Middle frontal gyrus (tissue), 1 donor: ENCODE results near the gene GNLY.
"Not testable (repeated sequence)": the region's sequence is repeated elsewhere in the genome, so short reads cannot be mapped to it uniquely, and the experiment has no call there.

ENCODE experiments used
- DNase-seq: peaks from one replicate; pipeline ENCODE4 v3.0.0-alpha.2; 2015; ENCODE audit warnings: low spot score; ENCODE audit errors: extremely low spot score

The GNLY gene

DNA sequence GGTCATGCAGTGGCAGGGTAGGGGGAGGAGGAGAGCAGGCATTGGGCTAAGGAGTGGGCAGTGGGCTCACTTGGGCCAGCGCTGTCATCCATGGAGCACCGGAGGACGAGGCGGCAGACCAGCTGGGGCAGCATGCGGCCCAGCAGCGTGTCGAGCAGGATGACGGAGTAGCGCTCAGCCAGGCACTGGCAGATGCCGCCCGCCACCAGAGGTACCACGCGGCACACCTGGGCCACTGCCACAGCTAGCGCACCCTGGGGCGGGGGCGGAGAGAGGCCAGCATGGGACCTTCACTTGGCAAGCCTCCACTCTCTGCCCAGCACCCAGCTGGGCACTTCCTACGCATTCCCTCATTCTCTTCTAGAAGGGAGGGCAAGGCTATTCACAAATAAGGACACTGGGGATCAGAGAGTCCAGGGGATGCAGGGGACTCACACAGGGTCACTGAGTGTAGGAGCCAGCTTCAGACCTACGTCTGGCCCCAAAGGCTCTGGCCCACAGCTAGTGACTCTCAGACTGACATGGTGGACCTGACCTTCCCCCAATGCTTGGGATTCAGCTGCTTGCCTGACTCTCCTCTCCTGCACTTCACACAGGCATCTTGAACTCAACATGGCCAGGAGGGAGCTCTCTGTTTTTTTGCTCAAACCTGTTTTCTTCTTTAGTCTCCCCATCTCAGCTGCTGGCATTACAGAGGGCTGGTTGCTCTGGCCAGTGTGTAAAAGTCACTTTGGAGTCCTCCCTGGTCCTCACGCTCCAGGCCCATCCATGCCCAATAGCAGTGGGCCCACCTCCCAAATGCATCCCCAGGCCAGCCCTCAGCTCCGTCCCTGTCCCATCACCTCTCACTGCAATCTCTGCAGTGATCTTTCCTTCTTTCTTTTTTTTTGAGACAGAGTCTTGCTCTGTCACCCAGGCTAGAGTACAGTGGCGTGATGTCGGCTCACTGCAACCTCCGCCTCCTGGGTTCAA is 30.3 kb upstream of the GNLY start:
- no peak for DNase-seq

DNA sequence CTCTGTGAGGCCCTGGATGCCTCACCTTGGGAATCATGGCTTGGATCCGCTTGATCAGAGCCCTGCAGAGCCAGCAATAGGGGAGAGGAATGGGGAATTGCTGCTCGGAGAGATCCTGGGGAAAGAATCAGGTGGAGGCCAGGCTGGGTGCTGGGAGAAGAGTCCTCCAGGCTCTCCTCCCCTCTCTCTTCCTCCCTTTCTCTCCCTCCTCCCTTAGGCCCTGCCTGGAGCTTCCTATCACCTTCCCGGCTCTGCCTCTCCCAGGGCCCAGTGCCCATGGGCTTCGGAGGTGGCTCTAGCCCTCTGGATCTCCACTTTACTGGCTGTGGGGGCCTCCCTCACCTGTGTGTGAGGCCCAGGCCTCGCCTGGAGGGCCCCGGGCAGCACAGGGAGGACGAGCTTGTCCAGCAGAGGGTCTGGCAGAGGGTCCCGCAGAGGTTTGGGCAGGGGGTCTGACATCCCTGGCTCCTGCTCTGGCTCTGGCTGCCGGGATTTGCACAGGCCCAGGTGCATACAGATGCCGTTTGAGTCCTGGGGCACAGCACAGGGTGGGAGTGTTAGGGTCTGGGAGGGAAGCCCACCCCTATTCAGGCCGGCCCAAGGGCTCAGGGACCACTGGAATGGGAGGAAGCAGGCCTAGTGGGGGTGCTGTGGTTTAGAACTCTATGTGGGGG is 28.8 kb upstream of the GNLY start:
- no peak for DNase-seq

DNA sequence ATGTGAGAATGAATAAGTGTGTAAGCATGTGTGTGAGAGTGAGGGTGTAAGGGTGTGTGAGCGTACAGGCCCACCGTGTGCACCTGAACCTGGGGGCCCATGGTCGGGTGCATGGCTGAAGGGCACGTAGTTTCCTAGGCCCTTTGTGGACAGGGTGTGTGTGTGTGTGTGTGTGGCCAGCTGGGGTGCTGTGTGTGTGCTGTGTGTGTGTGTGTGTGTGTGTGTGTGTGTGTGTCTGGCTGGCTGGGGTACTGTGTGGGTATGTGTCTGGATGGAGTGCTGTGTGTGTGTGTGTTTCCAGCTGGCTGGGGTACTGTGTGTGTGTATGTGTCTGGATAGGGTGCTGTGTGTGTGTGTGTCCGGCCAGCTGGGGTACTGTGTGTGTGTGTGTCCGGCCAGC is 28.1 kb upstream of the GNLY start:
- DNase-seq, result no peak

DNA sequence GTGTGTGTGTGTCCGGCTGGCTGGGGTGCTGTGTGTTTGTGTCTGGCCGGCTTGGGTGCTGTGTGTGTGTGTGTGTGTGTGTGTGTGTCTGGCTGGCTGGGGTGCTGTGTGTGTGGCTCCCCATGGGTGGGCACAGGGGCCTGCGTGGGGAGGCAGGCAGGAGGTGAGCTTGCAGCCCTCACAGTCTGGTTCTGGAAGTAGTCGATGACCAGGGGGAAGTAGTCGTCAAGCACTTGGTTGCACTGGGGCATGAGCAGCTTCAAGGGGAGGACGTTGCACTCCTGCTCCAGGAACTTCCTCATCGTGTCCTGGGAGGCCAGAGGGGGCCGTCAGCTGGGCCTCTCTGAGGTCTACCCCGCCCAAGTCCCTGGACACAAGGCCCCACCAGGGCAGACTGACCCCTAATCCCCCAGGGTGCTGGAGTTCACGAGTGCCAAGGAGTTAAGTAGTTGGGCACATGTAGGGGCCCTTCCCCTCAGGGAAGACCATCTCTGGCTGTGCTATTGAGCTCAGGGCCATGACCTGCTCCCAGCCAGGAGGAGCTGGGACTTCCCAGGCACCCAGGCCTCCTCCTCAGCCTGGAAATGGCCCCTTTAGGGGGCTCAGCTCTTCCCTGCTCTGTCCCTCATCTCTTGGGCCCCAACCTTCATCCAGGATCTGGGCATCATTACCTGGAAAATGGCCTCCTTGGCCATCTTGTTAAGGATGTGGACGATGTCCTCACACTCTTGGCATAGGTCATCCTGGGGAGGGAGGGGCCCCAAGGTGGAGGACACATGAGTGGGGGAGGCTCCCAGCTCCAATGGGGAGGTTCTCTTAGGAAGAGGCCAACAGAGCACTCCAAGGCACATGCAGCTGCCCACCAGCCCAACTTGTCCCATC is 27.5 kb upstream of the GNLY start:
- no peak for DNase-seq

DNA sequence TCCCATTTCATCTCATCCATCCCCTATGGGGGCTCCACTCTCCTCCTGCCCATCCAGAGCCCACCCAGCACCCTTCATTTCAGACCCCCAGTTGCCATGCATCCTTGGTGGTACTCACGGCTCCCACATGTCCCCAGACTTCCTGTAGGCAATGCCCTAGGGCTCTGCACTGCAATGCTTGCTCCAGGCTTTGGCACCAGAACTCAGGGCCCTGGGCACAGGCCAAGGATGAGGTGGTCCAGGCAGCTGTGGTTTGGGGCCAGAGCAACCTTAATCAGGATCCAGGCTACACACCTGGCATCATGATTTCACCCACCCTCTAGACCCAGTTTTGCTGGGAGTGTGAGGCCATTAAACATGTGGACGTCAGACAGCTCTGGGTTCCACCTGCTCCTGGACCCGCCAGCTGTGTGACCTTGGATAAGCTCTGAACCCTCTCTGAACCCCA is 26.6 kb upstream of the GNLY start:
- DNase-seq, result no peak

DNA sequence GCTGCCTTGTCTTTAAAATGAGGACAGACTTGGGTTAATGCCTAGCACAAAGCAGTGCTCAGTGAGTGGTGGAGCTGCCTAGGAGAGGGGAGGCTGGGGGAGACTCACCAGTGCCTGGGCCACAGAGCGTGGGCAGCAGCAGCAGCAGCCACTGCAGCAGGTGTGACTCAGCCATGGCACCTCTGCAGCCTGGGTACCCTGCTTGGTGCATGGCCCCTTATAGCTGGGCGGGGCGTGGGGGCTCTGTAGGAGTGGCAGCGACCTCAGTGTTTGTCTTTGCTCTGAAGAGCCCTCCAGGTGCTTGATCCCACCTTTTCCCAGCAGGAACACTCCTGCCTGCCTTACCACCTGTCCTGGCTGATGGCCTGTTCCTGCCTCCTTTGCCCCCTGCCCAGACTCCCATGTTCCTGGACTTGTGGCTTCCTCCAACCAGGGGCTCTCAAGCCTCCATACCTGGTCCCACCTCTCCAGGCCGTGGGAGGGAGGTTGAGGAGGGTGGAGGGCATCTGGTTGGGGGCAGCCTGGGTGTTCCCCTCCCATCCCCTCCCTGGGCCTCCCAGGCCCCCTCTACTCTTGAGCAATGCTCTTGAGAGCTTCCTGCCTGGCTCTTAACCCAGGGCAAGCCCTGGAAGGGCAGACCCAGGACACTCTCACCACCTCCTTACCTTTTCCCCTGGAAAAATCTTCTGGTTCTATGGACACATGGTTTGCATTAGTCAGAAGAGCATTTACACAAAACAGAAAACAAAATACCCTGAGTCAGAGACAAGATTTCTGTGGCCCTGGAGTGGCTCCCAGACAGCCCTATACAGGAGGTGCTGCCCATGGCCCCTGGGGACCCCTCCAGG is 25.9 kb upstream of the GNLY start, which contains the start of gene SFTPB:
TSS of gene SFTPB (minus strand) at position 191 of the 848 bp plus-strand sequence. CDS start at position 175, 16 bp downstream.
- no peak for DNase-seq

DNA sequence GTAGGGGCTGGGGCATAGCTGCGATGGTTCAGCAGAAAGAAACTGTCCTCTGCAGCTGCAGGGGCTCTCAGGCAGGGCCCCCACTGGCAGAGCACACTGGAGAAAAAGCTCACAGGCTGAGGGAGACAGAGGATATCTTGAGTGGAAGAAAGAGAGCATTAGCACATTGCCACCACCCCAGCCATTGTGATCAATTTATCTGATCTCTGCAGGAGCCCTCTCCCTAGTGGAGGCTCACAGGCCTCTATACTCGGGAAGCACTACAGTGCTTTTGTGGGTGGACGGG is 25.4 kb upstream of the GNLY start:
- no peak for DNase-seq

DNA sequence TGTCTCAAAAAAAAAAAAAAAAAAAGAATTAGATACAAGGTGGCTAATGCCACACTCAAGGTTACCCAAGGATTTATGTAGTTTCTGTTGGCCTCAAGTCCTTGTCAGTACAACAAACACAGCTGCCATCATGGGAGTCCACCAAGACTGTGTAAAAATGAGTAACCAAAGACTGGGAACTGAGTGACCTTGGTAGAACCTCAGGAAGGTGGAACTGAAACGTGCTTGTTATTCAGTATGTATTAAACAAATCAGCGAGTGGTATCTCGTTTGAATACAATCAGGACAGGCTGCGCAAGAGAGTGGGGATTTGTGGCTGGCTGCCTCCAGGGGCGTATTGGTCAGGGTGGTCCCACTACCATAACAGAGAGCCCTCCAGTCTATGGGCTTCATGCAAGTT is 24.6 kb upstream of the GNLY start:
- no peak for DNase-seq

DNA sequence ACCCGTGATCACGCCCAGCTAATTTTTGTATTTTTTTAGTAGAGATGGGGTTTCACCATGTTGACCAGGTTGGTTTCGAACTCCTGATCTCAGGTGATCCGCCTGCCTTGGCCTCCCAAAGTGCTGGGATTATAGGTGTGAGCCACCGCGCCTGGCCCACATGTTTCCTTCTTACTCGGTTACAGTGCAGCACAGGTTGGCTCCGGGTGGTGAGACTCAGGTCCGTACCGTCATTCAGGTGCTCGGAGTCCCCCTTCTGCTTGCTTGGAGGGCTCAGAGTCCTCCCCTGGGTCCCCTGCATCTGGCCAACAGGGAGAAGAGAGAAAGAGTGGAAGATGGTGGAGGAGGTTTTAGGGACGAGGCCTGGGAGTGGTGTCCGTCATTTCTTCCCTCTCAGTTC is 23.7 kb upstream of the GNLY start:
- DNase-seq, result not testable (repeated sequence)

DNA sequence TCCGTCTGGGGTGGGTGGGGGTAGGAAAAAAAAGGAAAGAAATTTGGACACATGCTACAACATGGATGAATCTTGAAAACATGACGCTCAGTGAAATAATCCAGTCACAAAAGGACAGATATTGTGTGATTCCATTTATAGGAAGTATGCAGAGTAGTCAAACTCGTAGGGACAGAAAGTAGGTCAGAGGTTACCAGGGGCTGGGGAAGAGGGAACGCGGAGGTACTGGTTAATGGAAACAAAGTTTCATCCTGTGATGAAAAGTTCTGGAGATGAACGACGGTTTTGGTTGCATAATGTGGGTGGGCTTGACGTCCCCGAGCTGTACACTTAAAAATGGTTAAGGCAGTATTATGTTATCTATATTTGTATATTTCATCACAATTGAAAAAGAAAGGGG is 21.7 kb upstream of the GNLY start:
- DNase-seq, result no peak

DNA sequence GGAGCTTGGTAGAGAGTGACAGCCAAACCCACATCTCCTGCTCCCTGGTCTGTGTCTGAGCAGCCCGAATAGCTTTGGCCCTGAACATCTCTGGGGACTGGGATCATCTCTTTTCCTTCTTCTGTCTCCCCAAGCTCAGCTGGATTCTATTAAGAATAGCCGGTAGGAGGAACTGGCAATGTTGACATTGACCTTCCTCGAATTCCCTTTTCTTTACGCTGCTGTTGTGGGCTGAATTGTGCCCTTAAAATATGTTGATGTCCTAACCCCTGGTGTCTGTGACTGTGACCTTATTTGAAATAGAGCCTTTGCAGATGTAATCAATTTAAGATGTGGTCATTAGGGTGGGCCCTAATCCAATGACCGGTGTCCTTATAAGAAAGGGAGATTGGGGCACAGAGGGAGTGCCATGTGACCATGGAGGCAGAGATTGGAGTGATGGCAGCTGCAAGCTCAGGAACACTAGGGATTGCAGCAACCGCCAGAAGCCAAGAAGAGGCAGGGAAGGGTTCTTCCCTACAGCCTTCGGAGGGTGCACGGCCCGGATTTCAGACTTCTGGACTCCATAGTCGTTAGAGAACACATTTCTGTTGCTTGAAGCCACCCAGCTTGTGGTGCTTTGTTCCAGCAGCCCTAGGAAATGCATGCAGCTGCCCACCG is 20.3 kb upstream of the GNLY start:
- DNase-seq, result no peak

DNA sequence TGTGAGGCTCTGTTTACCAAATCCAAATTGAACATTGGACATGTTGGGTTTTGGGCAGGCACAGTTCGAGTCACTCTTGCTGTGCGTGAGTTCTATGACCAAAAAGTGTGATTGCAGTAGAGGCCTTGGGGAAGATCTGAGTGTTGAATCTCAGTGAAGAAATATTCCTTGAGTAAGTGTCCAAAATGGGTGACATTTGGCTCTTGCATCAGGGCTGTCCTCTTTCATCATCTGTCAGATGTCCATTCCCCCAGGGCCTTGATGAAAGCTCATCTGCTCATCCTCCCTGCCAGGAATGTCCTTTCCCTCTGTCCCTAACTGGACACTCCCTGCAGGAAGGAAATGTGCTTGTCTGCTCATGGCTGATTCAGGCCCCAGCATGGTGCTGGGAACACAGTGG is 19.7 kb upstream of the GNLY start:
- DNase-seq, result no peak

DNA sequence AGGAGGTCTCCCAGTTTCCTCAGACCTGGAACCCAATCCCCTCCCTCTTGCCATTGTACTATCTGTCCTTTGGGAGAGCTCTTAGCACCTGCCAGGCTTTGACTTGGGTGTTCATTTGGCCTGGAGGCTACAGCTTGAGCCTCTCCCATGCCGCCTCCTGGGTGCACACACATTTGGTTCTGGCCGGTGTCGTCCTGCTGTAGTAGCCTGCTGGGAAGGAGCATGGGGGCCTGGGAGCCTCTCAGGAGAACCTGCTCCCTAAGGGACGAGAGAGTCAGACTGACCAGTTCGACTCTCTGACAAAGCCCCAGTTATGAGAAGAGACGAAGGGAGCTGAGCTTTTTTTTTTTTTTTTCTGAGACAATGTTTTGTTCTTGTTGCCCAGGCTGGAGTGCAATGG is 18.7 kb upstream of the GNLY start:
- DNase-seq, result no peak

DNA sequence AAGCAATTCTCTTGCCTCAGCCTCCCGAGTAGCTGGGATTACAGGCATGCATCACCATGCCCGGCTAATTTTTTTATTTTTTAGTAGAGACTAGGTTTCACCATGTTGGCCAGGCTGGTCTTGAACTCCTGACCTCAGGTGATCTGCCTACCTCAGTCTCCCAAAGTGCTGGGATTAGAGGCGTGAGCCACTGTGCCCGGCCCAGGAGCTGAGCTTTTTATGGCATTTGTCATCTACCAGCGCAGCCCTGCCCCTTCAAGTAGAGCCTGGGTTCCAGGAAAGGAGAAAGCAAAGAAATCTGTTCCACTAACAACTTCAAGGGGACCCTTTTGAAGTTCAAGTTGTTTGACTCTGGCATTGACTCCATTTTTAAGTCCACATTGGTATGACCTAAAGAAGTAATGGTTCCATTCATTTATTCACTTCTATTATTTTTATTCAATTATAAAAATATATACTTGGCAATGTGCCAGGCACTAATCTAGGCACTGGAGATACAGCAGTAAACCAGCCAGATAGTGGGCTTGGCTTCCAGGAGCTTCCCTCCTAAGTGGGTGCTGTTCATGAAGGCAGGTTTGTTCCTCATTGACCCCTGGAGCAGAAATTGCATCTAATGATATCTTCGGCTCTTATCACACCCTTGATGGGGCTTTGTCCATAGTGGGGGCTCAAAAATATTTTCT is 18.2 kb upstream of the GNLY start:
- no peak for DNase-seq

DNA sequence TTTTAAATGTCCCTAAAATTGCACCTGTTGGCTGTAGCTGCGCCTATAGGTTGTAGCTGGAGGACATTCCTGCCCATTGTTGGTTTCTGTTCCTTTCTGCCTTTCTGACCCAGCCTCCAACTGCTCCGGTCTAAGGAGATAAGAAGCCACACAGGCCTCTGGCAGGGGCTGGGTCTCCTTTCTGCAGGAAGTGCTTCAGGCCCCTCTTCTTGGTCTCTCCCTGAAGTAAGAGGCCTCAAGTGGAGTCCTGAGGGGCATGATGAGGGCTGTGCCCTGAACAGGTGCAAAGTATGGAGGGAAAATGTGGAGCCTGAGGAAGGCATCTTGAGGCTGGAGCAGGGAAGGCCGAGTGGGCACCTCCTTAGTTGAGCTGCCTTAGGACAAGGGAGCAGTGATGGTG is 15.8 kb upstream of the GNLY start:
- no peak for DNase-seq

DNA sequence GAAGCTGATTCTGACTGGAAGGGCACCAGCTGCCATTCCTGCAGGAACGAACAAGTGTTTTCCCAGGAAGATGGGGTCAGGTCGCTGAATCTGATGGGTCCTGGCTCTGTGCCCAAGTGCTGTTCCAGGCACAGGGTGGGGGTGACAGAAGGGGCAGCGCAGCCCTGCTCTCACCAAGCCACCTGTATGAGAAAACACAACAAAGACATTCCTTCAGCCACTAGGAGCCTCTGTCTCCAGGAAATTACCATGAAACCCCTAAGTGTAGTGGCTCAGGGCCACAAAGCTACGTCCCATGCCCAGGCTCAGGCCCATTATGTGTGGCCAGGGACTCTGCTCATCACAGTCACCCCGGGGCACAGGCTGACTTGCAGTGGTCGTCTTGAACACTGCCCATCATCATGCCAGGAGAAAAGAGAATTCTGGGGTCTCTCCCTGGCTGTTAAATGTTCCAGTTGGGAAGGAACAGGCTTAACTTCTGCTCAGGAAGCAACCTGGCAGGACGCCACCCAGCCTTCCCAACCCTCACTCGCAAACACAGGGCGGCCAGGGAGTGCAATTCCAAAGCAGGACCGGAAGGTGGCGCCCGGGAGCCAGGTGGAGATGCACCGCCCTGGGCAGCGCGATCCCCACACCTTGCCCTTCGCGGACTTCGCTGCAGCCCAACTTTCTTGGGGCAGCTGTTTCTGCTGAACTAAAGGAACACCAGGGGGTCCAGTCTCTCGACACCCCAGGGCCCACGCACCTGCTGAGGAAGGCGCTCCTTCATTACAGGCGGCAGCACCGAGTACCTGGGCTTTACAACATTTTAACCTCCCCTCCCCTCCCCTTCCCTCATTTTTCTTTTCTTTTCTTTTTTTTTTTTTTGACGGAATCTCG is 15.1 kb upstream of the GNLY start:
- peak; percentile 46 for DNase-seq

DNA sequence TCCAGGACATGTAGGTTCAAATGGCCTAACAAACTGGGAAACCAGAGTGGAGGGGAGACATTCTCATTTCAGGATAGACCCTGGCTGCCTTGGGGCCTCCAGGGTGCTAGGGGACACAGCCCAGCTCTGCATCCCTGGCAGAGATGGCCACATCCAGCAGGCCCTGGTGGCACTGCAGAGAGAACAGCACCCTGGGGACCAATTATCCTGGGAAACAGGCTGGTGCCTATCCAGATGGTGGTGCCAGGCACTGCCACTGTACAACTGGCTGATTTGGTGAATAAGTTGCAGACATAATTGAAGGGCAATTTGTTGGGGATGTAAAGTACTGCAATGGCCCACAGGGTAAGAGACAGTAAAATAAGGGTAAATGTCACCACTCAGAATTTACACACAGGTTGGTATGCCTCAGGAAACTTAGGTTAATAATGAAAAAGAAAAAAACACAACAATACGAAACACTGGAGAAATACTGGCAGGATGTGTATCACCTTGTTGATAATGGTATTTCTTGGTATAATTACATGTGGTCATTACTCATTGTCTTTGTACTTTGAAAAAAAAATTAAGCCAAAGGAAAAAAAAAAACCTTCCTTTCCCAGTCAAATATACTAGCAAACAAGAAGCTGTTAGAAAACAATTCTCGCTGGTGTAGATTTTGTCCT is 13.3 kb upstream of the GNLY start:
- DNase-seq, result no peak

DNA sequence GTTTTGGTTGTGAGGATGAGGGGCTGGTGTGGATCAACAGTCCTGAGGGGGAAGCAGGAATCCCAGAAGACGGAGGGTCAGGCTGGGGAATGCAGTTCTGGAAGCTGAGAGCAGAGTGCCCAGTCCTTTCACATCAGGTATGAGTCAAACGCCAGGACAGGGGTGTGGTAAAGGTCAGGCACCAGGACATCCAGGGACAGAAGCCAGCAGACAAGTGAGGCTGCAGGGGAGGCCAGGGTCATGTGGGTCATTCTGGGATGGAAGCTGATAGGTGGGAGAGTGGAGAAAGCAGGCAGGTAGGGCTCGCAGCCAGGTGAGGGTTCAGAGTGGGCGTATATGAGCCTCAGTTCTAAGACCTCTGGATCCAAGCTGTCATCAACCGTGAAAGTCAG is 12.8 kb upstream of the GNLY start:
- DNase-seq, result no peak
